GM23338 (cell line): ENCODE measurements around the gene HTR4. TPM values are rescaled to one million over a fixed set of nuclear protein-coding genes. Genes with fewer than 3 reads are reported as not detected.

Source experiments
- ATAC-seq: fragments of 200-7000 bp; cut with Tn5 transposase; 3 replicates; pipeline ENCODE4 v1.9.1; 2020
- DNase-seq: peaks from one replicate; pipeline ENCODE4 v3.0.0-alpha.2; 2015; ENCODE audit warnings: low spot score
- H2AFZ ChIP-seq: fragments of 200-600 bp; sonication (generic); 2 replicates; pipeline ENCODE4 v1.8.0; 2016; ENCODE audit warnings: antibody characterized with exemption, mild to moderate bottlenecking, moderate library complexity
- H3F3A ChIP-seq: fragments of 200-600 bp; sonication (generic); replicated peaks from 2 replicates; pipeline ENCODE4 v1.8.0; 2017; ENCODE audit warnings: antibody characterized with exemption, mixed run types, low read depth
- H3K27ac ChIP-seq: fragments of 200-600 bp; sonication (generic); 2 replicates; pipeline ENCODE4 v1.6.1; 2016; ENCODE audit warnings: low read depth
- H3K27me3 ChIP-seq: fragments of 200-600 bp; sonication (generic); 2 replicates; pipeline ENCODE4 v1.8.0; 2016; ENCODE audit warnings: mild to moderate bottlenecking, mixed run types, moderate library complexity; ENCODE audit not compliant: insufficient read depth
- H3K36me3 ChIP-seq: fragments of 200-600 bp; sonication (generic); 2 replicates; pipeline ENCODE4 v1.8.0; 2016; ENCODE audit warnings: mild to moderate bottlenecking; ENCODE audit not compliant: insufficient read depth
- H3K4me1 ChIP-seq: fragments of 200-600 bp; sonication (generic); 2 replicates; pipeline ENCODE4 v1.8.0; 2016; ENCODE audit warnings: mild to moderate bottlenecking, moderate library complexity; ENCODE audit not compliant: insufficient read depth
- H3K4me2 ChIP-seq: fragments of 200-600 bp; sonication (generic); 2 replicates; pipeline ENCODE4 v1.7.1; 2017; ENCODE audit warnings: mixed run types
- H3K4me3 ChIP-seq: fragments of 200-600 bp; sonication (generic); 2 replicates; pipeline ENCODE4 v1.6.1; 2016; ENCODE audit warnings: mixed run types
- H3K79me2 ChIP-seq: fragments of 200-600 bp; sonication (generic); replicated peaks from 2 replicates; pipeline ENCODE4 v1.8.0; 2017; ENCODE audit warnings: mild to moderate bottlenecking; ENCODE audit not compliant: insufficient read depth
- H3K9me2 ChIP-seq: fragments of 200-600 bp; sonication (generic); 2 replicates; pipeline ENCODE4 v1.8.0; 2017; ENCODE audit not compliant: insufficient read depth
- H4K20me1 ChIP-seq: fragments of 200-600 bp; sonication (generic); replicated peaks from 2 replicates; pipeline ENCODE4 v1.8.0; 2017; ENCODE audit warnings: mild to moderate bottlenecking; ENCODE audit not compliant: insufficient read depth
- H3K27ac Mint-ChIP-seq: 2 replicates; pipeline ENCODE4 v1.8.0; 2020; ENCODE audit warnings: inconsistent platforms, mild to moderate bottlenecking, moderate library complexity, mixed read lengths
- H3K27me3 Mint-ChIP-seq: 3 replicates; pipeline ENCODE4 v1.8.0; 2022; ENCODE audit warnings: low read depth, mild to moderate bottlenecking, moderate library complexity, mixed read lengths, inconsistent platforms; ENCODE audit not compliant: insufficient read depth, poor library complexity
- H3K36me3 Mint-ChIP-seq: 3 replicates; pipeline ENCODE4 v1.8.0; 2021; ENCODE audit warnings: low read depth, mild to moderate bottlenecking, inconsistent platforms, moderate library complexity, mixed read lengths
- H3K4me1 Mint-ChIP-seq: 3 replicates; pipeline ENCODE4 v1.8.0; 2020; ENCODE audit warnings: mild to moderate bottlenecking, inconsistent platforms, mixed read lengths
- H3K4me3 Mint-ChIP-seq: 3 replicates; pipeline ENCODE4 v1.8.0; 2021; ENCODE audit warnings: moderate library complexity, mild to moderate bottlenecking, inconsistent platforms, mixed read lengths
- H3K9me3 Mint-ChIP-seq: 3 replicates; pipeline ENCODE4 v1.8.0; 2020; ENCODE audit warnings: moderate library complexity, mild to moderate bottlenecking, inconsistent platforms, mixed read lengths
- CREB1 ChIP-seq: fragments of 250-450 bp; sonication (Bioruptor Pico); IDR thresholded peaks from 2 replicates; pipeline ENCODE4 v1.5.0; 2020; ENCODE audit warnings: low read depth, mild to moderate bottlenecking, moderate library complexity
- CTCF ChIP-seq, 2 experiments: fragments of 200-600 bp in 1 of 2; sonication (generic) in 1 of 2; conservative IDR thresholded peaks; 2 replicates each; pipeline versions ENCODE4 v1.5.1 to v1.6.1; 2016 to 2017; ENCODE audit warnings: antibody characterized with exemption in 2 of 2, low read depth in 2 of 2, mild to moderate bottlenecking in 2 of 2, moderate library complexity in 1 of 2
- EZH2 ChIP-seq: fragments of 200-600 bp; sonication (generic); IDR thresholded peaks from one replicate; pipeline ENCODE4 v1.8.0; 2017; ENCODE audit warnings: antibody characterized with exemption, mild to moderate bottlenecking, low read depth; ENCODE audit not compliant: unreplicated experiment
- EZH2phosphoT487 ChIP-seq: fragments of 200-600 bp; sonication (generic); IDR thresholded peaks from one replicate; pipeline ENCODE4 v1.8.1; 2018; ENCODE audit warnings: antibody characterized with exemption; ENCODE audit not compliant: unreplicated experiment
- NANOG ChIP-seq: IDR thresholded peaks from 2 replicates; pipeline ENCODE4 v1.6.1; 2016; ENCODE audit warnings: antibody characterized with exemption, borderline replicate concordance
- POLR2AphosphoS5 ChIP-seq: IDR thresholded peaks from 2 replicates; pipeline ENCODE4 v1.6.1; 2016; ENCODE audit warnings: antibody characterized with exemption, low read depth
- REST ChIP-seq: IDR thresholded peaks from one replicate; pipeline ENCODE4 v1.6.1; 2018; ENCODE audit warnings: antibody characterized with exemption; ENCODE audit not compliant: unreplicated experiment
- STAT1 ChIP-seq: IDR thresholded peaks from one replicate; pipeline ENCODE4 v1.6.1; 2016; ENCODE audit warnings: antibody characterized with exemption; ENCODE audit not compliant: unreplicated experiment
- ZNF331 ChIP-seq: fragments of 250-450 bp; sonication (Bioruptor Pico); IDR thresholded peaks from 2 replicates; pipeline ENCODE4 v1.5.0; 2020; ENCODE audit warnings: low read depth, mild to moderate bottlenecking, moderate library complexity
- ZNF462 ChIP-seq: fragments of 250-450 bp; sonication (Bioruptor Pico); IDR thresholded peaks from 2 replicates; pipeline ENCODE4 v1.5.0; 2020; ENCODE audit warnings: mild to moderate bottlenecking, moderate library complexity
- polyA plus RNA-seq: library from polyadenylated mRNA; unstranded; fragments of >200 nt; fragmentation: Nextera tagmentation; extraction: Ambion mirVana; gene quantifications from 2 replicates; pipeline ENCODE4 v1.2.1, GENCODE V29; 2016
- total RNA-seq: library from RNA; depleted of rRNA; stranded (reverse); fragments of >200 nt; shearing (Covaris generic); gene quantifications from 2 replicates; pipeline ENCODE4 v1.2.3, GENCODE V29; 2014

HTR4 gene
- total and polyA plus RNA-seq, 2 experiments from 2014 or later, result 0.10 TPM; not detected in 1

- Histone ChIP-seq H3K4me2 (no peak overlapping the region), H3K4me3 (no peak overlapping the region), H3K4me1 (peaks cover 15% of the 10 kb centered on the region; the same call in 1 of the 2 replicates), H3K9me2 (0 out of 2 replicates have a peak, but pooled peaks cover 10% of the 10 kb centered on the region), H3K27me3 (no peaks in the 10 kb centered on the region), H3K27ac (no peak overlapping the region), H3F3A (no peaks in the 10 kb centered on the region), H2AFZ (no peak overlapping the region), H3K36me3 (no peaks in the 10 kb centered on the region), H4K20me1 (no peaks in the 10 kb centered on the region), H3K79me2 (no peaks in the 10 kb centered on the region)
- no peak overlapping the region for H3K4me3 Mint-ChIP-seq
- DNase-seq (peak; percentile 6), ATAC-seq (no peak)
- H3K36me3 Mint-ChIP-seq, result no peaks in the 10 kb centered on the region
- peaks cover 21% of the 10 kb centered on the region for H3K4me1 Mint-ChIP-seq
- peaks cover 2% of the 10 kb centered on the region for H3K27me3 Mint-ChIP-seq
- TF ChIP-seq ZNF331 (CRISPR knock-in tag) (no peak), POLR2AphosphoS5 (no peak), CTCF (conservative IDR thresholded peaks at IDR 0.05; ENCODE audit: low read depth in 2 of 2) (no peak), REST (no peak), NANOG (no peak), EZH2 (no peak), CREB1 (CRISPR knock-in tag) (no peak)
- H3K27ac Mint-ChIP-seq, result no peak overlapping the region
- H3K9me3 Mint-ChIP-seq, result no peaks in the 10 kb centered on the region
Measured at GRCh38 chr5:148559461-148559860, 94.9 kb downstream of the HTR4 start.

- ATAC-seq (peak; percentile 65; the same call in 2 of the 3 replicates), DNase-seq (no peak)
- peak overlapping the region; percentile 50 for H3K4me2 ChIP-seq
- no peak overlapping the region for H3K27ac Mint-ChIP-seq
- H3K27me3 Mint-ChIP-seq, result peaks cover 2% of the 10 kb centered on the region
- peaks cover 21% of the 10 kb centered on the region for H3K4me1 Mint-ChIP-seq
- H3K4me1 ChIP-seq, result peaks cover 15% of the 10 kb centered on the region; the same call in 1 of the 2 replicates
- H2AFZ ChIP-seq, result peak overlapping the region; percentile 4; the same call in 1 of the 2 replicates
- no peaks in the 10 kb centered on the region for H3F3A ChIP-seq
- H3K27me3 ChIP-seq, result no peaks in the 10 kb centered on the region
- H3K9me3 Mint-ChIP-seq, result no peaks in the 10 kb centered on the region
- no peaks in the 10 kb centered on the region for H3K79me2 ChIP-seq
- H3K36me3 ChIP-seq, result no peaks in the 10 kb centered on the region
- H3K36me3 Mint-ChIP-seq, result no peaks in the 10 kb centered on the region
- 0 out of 2 replicates have a peak, but pooled peaks cover 10% of the 10 kb centered on the region for H3K9me2 ChIP-seq
- H4K20me1 ChIP-seq, result no peaks in the 10 kb centered on the region
- no peak overlapping the region for H3K27ac ChIP-seq
- no peak overlapping the region for H3K4me3 ChIP-seq
- H3K4me3 Mint-ChIP-seq, result no peak overlapping the region
- no peak for TF ChIP-seq ZNF462 (CRISPR knock-in tag)
- TF ChIP-seq CREB1 (CRISPR knock-in tag), result no peak
- no peak for TF ChIP-seq STAT1
- TF ChIP-seq EZH2phosphoT487, result no peak
- no peak for TF ChIP-seq NANOG
- TF ChIP-seq EZH2, result no peak
- TF ChIP-seq POLR2AphosphoS5, result no peak
- TF ChIP-seq ZNF331 (CRISPR knock-in tag), result no peak
Measured at GRCh38 chr5:148558892-148559291, 95.4 kb downstream of the HTR4 start.
